Measurements from ENCODE around the gene GALNT5.

GRCh38 chr2:157269060-157269459, 11.6 kb downstream of the GALNT5 start:
- TF ChIP-seq CTCF (IDR thresholded peaks at IDR 0.05; ENCODE audit: low read depth, low read length) (no peak), MAX (IDR thresholded peaks at IDR 0.05; ENCODE audit: low read depth, low read length) (no peak)

Data from NB4 (cell line).